Measurements from ENCODE around the gene FABP2.

GRCh38 chr4:119296356-119296755, 25.6 kb downstream of the FABP2 start:
- TF ChIP-seq CTCF (conservative IDR thresholded peaks at IDR 0.05) (no peak), EZH2 (IDR thresholded peaks at IDR 0.05; ENCODE audit: low read depth) (no peak)

Measured in PC-9 (cell line).